ENCODE results near the gene SEC14L5.

SEC14L5 gene

GRCh38 chr16:5026664-5027063, 68.5 kb downstream of the SEC14L5 start:
- no peak overlapping the region for H3K4me3 ChIP-seq
- in situ Hi-C loops (cut with MboI; ENCODE audit: low sequenced_read_pairs) = no loop called here
- DNase-seq (ENCODE audit: low spot score in 2 of 2) = no peak
- no peaks in the 10 kb centered on the region for H3K9me3 ChIP-seq
- H3K4me1 ChIP-seq = no peaks in the 10 kb centered on the region
- no peaks in the 10 kb centered on the region for H3K27me3 ChIP-seq (ENCODE audit: low read depth)
- H3K36me3 ChIP-seq (replicated peaks) = no peaks in the 10 kb centered on the region

GRCh38 chr16:5027086-5027485, 69.0 kb downstream of the SEC14L5 start:
- DNase-seq (ENCODE audit: low spot score in 2 of 2) = no peak
- Histone ChIP-seq H3K36me3 (replicated peaks) (no peaks in the 10 kb centered on the region), H3K4me1 (no peaks in the 10 kb centered on the region), H3K27me3 (ENCODE audit: low read depth) (no peaks in the 10 kb centered on the region), H3K9me3 (no peaks in the 10 kb centered on the region), H3K4me3 (no peak overlapping the region)
- in situ Hi-C loops (cut with MboI; ENCODE audit: low sequenced_read_pairs) = no loop called here

GRCh38 chr16:5027575-5028235, 69.6 kb downstream of the SEC14L5 start:
- Histone ChIP-seq H3K4me1 (peaks cover 2% of the 10 kb centered on the region; the same call in 1 of the 2 replicates), H3K4me3 (no peak overlapping the region), H3K36me3 (replicated peaks) (no peaks in the 10 kb centered on the region), H3K9me3 (no peaks in the 10 kb centered on the region), H3K27me3 (ENCODE audit: low read depth) (no peaks in the 10 kb centered on the region)
- in situ Hi-C loops (cut with MboI; ENCODE audit: low sequenced_read_pairs) = no loop called here
- DNase-seq (ENCODE audit: low spot score in 2 of 2) = no peak

DNA sequence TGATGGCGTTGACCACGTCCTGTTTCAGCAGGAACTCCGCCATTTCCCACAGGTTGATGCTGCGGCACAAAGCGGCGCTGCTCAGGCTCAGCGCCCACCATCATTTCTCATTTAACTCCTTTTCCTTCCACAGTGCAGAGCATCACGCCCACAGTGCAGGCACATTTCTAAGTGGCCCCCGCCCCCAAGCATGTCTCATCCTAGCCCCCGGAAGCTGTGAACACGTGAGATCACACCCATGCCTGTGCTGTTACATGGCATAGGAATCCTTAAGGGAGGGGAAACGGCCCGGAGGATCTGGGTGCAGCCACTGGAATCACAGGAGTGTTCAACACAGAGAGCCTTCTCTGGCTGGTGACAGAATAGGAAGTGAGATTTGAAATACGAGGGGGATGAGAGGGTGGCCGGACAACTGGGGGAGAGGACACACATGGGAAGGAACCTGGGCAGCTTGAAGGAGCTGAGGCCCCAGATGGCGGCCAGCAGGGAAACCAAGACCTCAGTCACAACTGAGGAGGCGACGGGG, 70.9 kb downstream of the SEC14L5 start:
- no peak for DNase-seq (ENCODE audit: low spot score in 2 of 2)
- H3K4me1 ChIP-seq = peaks cover 4% of the 10 kb centered on the region
- H3K36me3 ChIP-seq (replicated peaks) = no peaks in the 10 kb centered on the region
- in situ Hi-C loops (cut with MboI; ENCODE audit: low sequenced_read_pairs) = no loop called here
- H3K27me3 ChIP-seq (ENCODE audit: low read depth) = no peaks in the 10 kb centered on the region
- H3K4me3 ChIP-seq = no peak overlapping the region
- H3K9me3 ChIP-seq = no peaks in the 10 kb centered on the region

GRCh38 chr16:5030251-5030870, 72.2 kb downstream of the SEC14L5 start:
- Histone ChIP-seq H3K4me1 (peaks cover 7% of the 10 kb centered on the region), H3K9me3 (no peaks in the 10 kb centered on the region), H3K36me3 (replicated peaks) (no peaks in the 10 kb centered on the region), H3K4me3 (no peak overlapping the region), H3K27me3 (ENCODE audit: low read depth) (no peaks in the 10 kb centered on the region)
- in situ Hi-C loops (cut with MboI; ENCODE audit: low sequenced_read_pairs) = no loop called here
- DNase-seq (ENCODE audit: low spot score in 2 of 2) = no peak

GRCh38 chr16:5031601-5032000, 73.5 kb downstream of the SEC14L5 start:
- peaks cover 7% of the 10 kb centered on the region for H3K4me1 ChIP-seq
- no peak overlapping the region for H3K4me3 ChIP-seq
- H3K9me3 ChIP-seq = no peaks in the 10 kb centered on the region
- no peak for DNase-seq (ENCODE audit: low spot score in 2 of 2)
- in situ Hi-C loops (cut with MboI; ENCODE audit: low sequenced_read_pairs) = no loop called here
- H3K27me3 ChIP-seq (ENCODE audit: low read depth) = no peaks in the 10 kb centered on the region
- H3K36me3 ChIP-seq (replicated peaks) = no peaks in the 10 kb centered on the region

- DNase-seq (ENCODE audit: low spot score in 2 of 2) = no peak
- in situ Hi-C loops (cut with MboI; ENCODE audit: low sequenced_read_pairs) = no loop called here
These were observed 74.6 kb downstream of the SEC14L5 start for GRCh38 chr16:5032748-5033167.

GRCh38 chr16:5033256-5034166, 75.4 kb downstream of the SEC14L5 start, which contains the start of gene NAGPA:
Gene NAGPA (minus strand): TSS chr16:5033935. CDS start chr16:5033914, 21 bp downstream.
- peak; percentile 75 to 89 for DNase-seq (ENCODE audit: low spot score in 2 of 2)
- in situ Hi-C loops (cut with MboI; ENCODE audit: low sequenced_read_pairs) = no loop called here
- no peaks in the 10 kb centered on the region for H3K9me3 ChIP-seq

More at GRCh38 chr16:5032748-5033167, 74.6 kb downstream of the SEC14L5 start:
- Histone ChIP-seq H3K4me1 (peaks cover 7% of the 10 kb centered on the region), H3K9me3 (no peaks in the 10 kb centered on the region), H3K36me3 (replicated peaks) (no peaks in the 10 kb centered on the region), H3K27me3 (ENCODE audit: low read depth) (no peaks in the 10 kb centered on the region), H3K4me3 (peak overlapping the region; percentile 92)

DNA sequence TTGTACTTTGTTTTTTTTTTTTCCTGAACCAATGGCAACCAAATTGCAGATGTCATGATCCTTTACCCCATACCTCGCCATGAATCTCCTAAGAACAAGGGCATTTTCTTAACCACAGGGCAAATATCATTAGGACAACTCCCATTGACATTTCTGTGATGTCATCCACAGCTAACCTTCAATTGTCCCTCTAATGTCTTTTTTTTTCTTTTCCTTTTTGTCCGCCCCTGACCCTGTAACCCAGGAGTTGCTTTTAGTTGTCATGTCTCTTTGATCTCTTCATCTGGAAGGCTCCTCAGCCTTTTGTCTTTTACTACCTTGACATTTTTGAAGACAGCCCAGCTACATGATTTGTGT, 76.0 kb downstream of the SEC14L5 start:
- Histone ChIP-seq H3K9me3 (no peaks in the 10 kb centered on the region), H3K4me1 (peaks cover 7% of the 10 kb centered on the region), H3K4me3 (peak overlapping the region; percentile 92), H3K36me3 (replicated peaks) (no peaks in the 10 kb centered on the region), H3K27me3 (ENCODE audit: low read depth) (no peaks in the 10 kb centered on the region)
- no peak for DNase-seq (ENCODE audit: low spot score in 2 of 2)
- in situ Hi-C loops (cut with MboI; ENCODE audit: low sequenced_read_pairs) = no loop called here

More at GRCh38 chr16:5033256-5034166, 75.4 kb downstream of the SEC14L5 start, which contains the start of gene NAGPA:
- H3K27me3 ChIP-seq (ENCODE audit: low read depth) = no peaks in the 10 kb centered on the region
- H3K36me3 ChIP-seq (replicated peaks) = no peaks in the 10 kb centered on the region
- H3K4me1 ChIP-seq = peaks cover 7% of the 10 kb centered on the region
- peak within 1 kb of the TSS; percentile 92 for H3K4me3 ChIP-seq

GRCh38 chr16:5035909-5036227, 77.7 kb downstream of the SEC14L5 start:
- in situ Hi-C loops (cut with MboI; ENCODE audit: low sequenced_read_pairs) = no loop called here

DNA sequence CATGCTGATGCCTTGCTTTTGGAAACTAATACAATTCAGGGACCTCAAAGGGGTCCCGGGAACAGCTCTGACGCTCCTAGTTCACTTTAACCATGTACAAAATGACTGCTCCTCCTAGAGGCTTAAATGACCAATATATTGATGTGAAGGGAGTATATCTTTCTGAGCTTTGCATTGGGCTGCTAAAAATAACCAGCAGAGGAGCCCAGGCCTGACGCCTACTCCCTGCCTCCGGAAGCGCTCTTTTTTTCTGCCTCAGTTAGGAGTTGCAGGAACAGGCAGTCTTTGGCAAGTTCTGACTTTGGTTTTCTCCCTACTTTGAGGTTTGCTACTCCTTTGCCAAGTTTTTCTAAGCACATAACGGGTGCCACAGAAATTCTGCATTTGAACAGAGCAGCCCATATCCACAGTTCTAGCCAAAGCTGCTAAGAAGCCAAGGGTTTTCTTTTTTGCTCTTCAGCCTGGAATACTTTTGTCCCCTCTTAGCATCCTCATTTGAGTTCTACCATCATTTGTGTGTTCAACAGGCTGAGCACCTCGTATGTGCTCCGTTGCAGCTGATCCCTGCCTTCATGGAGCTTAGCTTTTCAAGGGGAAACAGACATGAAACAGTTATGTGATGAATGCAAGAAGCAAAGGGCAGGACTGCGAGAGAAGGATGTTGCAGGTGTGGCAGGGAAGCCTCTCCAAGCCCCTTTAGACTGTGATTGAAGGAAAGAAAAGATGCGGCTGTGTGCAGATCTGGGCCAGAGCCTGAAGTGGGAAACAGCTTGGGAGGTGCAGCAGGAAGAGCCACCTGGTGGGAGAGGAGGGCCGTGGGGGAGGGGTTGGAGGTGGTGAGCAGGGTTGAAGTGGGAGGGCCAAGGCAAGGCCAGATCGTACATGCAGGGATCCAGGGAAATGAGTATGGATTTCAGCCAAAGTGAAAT, 78.4 kb downstream of the SEC14L5 start:
- in situ Hi-C loops (cut with MboI; ENCODE audit: low sequenced_read_pairs) = no loop called here
- Histone ChIP-seq H3K4me3 (no peak overlapping the region), H3K4me1 (peaks cover 7% of the 10 kb centered on the region), H3K27me3 (ENCODE audit: low read depth) (peaks cover 12% of the 10 kb centered on the region), H3K36me3 (replicated peaks) (no peaks in the 10 kb centered on the region), H3K9me3 (no peaks in the 10 kb centered on the region)
- no peak for DNase-seq (ENCODE audit: low spot score in 2 of 2)

More at GRCh38 chr16:5035909-5036227, 77.7 kb downstream of the SEC14L5 start:
- H3K4me1 ChIP-seq = peaks cover 7% of the 10 kb centered on the region
- H3K9me3 ChIP-seq = no peaks in the 10 kb centered on the region
- peaks cover 6% of the 10 kb centered on the region for H3K27me3 ChIP-seq (ENCODE audit: low read depth)
- no peak for DNase-seq (ENCODE audit: low spot score in 2 of 2)
- H3K36me3 ChIP-seq (replicated peaks) = no peaks in the 10 kb centered on the region
- no peak overlapping the region for H3K4me3 ChIP-seq

DNA sequence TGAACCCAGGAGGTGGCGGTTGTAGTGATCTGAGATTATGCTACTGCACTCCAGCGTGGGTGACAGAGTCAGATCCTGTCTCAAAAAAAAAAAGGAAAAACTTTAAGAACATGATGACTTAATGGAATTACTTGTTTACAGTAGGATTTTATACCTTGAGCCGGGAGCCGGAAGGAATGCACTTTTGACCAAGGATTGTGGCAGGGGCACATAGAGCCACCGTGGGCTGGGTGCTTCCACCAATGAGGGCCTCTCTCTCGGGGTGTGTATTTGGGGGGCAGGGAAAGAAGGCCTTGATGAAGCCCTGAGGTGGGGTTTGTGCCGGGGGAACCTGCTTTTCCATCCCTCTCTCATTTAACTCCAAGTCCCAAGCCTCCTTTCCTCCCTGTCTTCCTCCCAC, 82.3 kb downstream of the SEC14L5 start:
- in situ Hi-C loops (cut with MboI; ENCODE audit: low sequenced_read_pairs) = no loop called here
- Histone ChIP-seq H3K4me1 (no peaks in the 10 kb centered on the region), H3K36me3 (replicated peaks) (no peaks in the 10 kb centered on the region), H3K4me3 (no peak overlapping the region), H3K9me3 (no peaks in the 10 kb centered on the region), H3K27me3 (ENCODE audit: low read depth) (peaks cover 20% of the 10 kb centered on the region)
- DNase-seq (ENCODE audit: low spot score in 2 of 2) = no peak

DNA sequence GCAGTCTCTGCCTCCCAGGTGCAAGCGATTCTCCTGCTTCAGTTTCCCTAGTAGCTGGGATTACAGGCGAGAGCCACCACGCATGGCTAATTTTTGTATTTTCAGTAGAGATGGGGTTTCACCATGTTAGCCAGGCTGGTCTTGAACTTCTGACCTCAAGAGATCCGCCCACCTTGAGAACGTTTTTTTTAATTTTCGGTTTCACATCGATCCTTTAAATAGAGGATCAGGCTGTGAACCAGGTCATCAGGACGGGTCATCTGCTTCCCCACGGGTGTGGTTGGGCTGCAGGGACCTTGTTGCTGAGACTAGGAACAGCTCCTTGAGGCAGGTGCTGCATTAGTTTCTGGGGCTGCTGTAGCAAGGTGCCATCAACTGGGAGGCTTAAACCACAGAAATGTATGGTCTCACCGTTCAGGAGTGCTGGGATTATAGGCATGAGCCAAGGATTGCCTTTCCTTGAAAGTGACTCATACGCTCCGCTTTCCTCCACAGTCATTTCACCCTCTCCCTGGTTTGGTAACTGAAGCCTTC, 83.5 kb downstream of the SEC14L5 start:
- DNase-seq (ENCODE audit: low spot score in 2 of 2) = no peak
- in situ Hi-C loops (cut with MboI; ENCODE audit: low sequenced_read_pairs) = no loop called here
- Histone ChIP-seq H3K36me3 (replicated peaks) (no peaks in the 10 kb centered on the region), H3K27me3 (ENCODE audit: low read depth) (peaks cover 20% of the 10 kb centered on the region), H3K4me3 (no peak overlapping the region), H3K4me1 (no peaks in the 10 kb centered on the region), H3K9me3 (no peaks in the 10 kb centered on the region)
